HUES6 (cell line): Measurements from ENCODE around the gene IFNA8.

Experiments used
- H3K27ac ChIP-seq: 2 replicates; pipeline ENCODE4 v1.7.0; 2013; ENCODE audit warnings: low read depth, mild to moderate bottlenecking, low read length, inconsistent platforms
- H3K27me3 ChIP-seq: 2 replicates; pipeline ENCODE4 v1.6.1; 2013; ENCODE audit warnings: low read length; ENCODE audit not compliant: control insufficient read depth, insufficient read depth
- H3K36me3 ChIP-seq: 2 replicates; pipeline ENCODE4 v1.6.1; 2013; ENCODE audit warnings: low read length; ENCODE audit not compliant: control insufficient read depth, insufficient read depth
- H3K4me1 ChIP-seq: 2 replicates; pipeline ENCODE4 v1.6.1; 2013; ENCODE audit warnings: low read length; ENCODE audit not compliant: control insufficient read depth, insufficient read depth
- H3K4me3 ChIP-seq: 2 replicates; pipeline ENCODE4 v1.5.1; 2013; ENCODE audit warnings: low read depth, low read length
- H3K9ac ChIP-seq: one replicate; pipeline ENCODE4 v1.6.1; 2013; ENCODE audit warnings: mild to moderate bottlenecking, low read length
- H3K9me3 ChIP-seq: 2 replicates; pipeline ENCODE4 v1.6.1; 2013; ENCODE audit warnings: low read depth, low read length; ENCODE audit not compliant: control insufficient read depth, insufficient read depth

The IFNA8 gene

DNA sequence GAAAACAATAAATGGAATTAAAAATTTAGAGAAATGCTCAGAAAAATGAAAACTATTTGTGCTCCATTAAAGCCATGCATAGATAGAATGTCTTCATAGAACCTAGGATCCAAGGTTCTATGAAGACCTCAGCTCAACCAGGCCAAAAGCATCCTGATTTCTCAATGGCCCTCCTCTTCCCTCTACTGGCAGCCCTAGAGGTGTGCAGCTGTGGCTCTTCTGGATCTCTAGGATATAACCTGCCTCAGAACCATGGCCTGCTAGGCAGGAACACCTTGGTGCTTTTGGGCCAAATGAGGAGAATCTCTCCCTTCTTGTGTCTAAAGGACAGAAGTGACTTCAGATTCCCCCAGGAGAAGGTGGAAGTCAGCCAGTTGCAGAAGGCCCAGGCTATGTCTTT, 46.4 kb downstream of the IFNA8 start:
- Histone ChIP-seq H3K27ac (no peak overlapping the region), H3K9me3 (no peaks in the 10 kb centered on the region), H3K27me3 (no peaks in the 10 kb centered on the region), H3K4me3 (no peak overlapping the region), H3K36me3 (no peaks in the 10 kb centered on the region), H3K9ac (no peak overlapping the region), H3K4me1 (peaks cover 5% of the 10 kb centered on the region; the same call in 1 of the 2 replicates)
